Measurements from ENCODE around the gene SETBP1. TPM values are rescaled to one million over a fixed set of nuclear protein-coding genes. Genes with fewer than 3 reads are reported as not detected.

Gene SETBP1
- total RNA-seq, 1 donor from 2014 or later, result 39.5 TPM

- Histone ChIP-seq H3K27me3 (no peaks in the 10 kb centered on the region), H3K4me3 (no peak overlapping the region), H3K4me1 (no peaks in the 10 kb centered on the region), H3K36me3 (no peaks in the 10 kb centered on the region), H3K9me3 (no peaks in the 10 kb centered on the region), H3K27ac (no peak overlapping the region)
- intact Hi-C loops (cut with DNase I), result no loop called here
- no peak for ATAC-seq
- no peak for DNase-seq
- TF ChIP-seq CTCF (IDR thresholded peaks at IDR 0.05), result no peak
Measured at GRCh38 chr18:45024357-45025088, 343.8 kb downstream of the SETBP1 start.

GRCh38 chr18:45025089-45025450 lies 344.4 kb downstream of the SETBP1 start:
- no peaks in the 10 kb centered on the region for H3K4me1 ChIP-seq
- TF ChIP-seq CTCF (IDR thresholded peaks at IDR 0.05), result no peak
- H3K27me3 ChIP-seq, result no peaks in the 10 kb centered on the region
- H3K27ac ChIP-seq, result no peak overlapping the region
- no peak for ATAC-seq
- intact Hi-C loops (cut with DNase I), result no loop called here
- no peaks in the 10 kb centered on the region for H3K9me3 ChIP-seq
- DNase-seq, result no peak
- no peak overlapping the region for H3K4me3 ChIP-seq
- no peaks in the 10 kb centered on the region for H3K36me3 ChIP-seq

GRCh38 chr18:45026162-45026561 lies 345.5 kb downstream of the SETBP1 start:
- no peak for ATAC-seq
- intact Hi-C loops (cut with DNase I), result no loop called here
- Histone ChIP-seq H3K9me3 (no peaks in the 10 kb centered on the region), H3K4me1 (no peaks in the 10 kb centered on the region), H3K27me3 (no peaks in the 10 kb centered on the region), H3K27ac (no peak overlapping the region), H3K36me3 (no peaks in the 10 kb centered on the region), H3K4me3 (no peak overlapping the region)
- DNase-seq, result no peak
- no peak for TF ChIP-seq CTCF (IDR thresholded peaks at IDR 0.05)

GRCh38 chr18:45034179-45034578 lies 353.5 kb downstream of the SETBP1 start:
- H3K36me3 ChIP-seq, result peaks cover 6% of the 10 kb centered on the region
- DNase-seq (no peak), ATAC-seq (no peak)
- intact Hi-C loops (cut with DNase I), result no loop called here
- H3K27ac ChIP-seq, result no peak overlapping the region
- no peaks in the 10 kb centered on the region for H3K9me3 ChIP-seq
- no peaks in the 10 kb centered on the region for H3K4me1 ChIP-seq
- H3K27me3 ChIP-seq, result no peaks in the 10 kb centered on the region
- TF ChIP-seq CTCF (IDR thresholded peaks at IDR 0.05), result no peak
- no peak overlapping the region for H3K4me3 ChIP-seq

- H3K4me3 ChIP-seq, result no peak overlapping the region
- H3K27ac ChIP-seq, result no peak overlapping the region
- peaks cover 10% of the 10 kb centered on the region for H3K36me3 ChIP-seq
- no peaks in the 10 kb centered on the region for H3K27me3 ChIP-seq
- H3K9me3 ChIP-seq, result no peaks in the 10 kb centered on the region
- DNase-seq, result no peak
- no peaks in the 10 kb centered on the region for H3K4me1 ChIP-seq
- no peak for ATAC-seq
- TF ChIP-seq CTCF (IDR thresholded peaks at IDR 0.05), result no peak
- intact Hi-C loops (cut with DNase I), result no loop called here
Measured at GRCh38 chr18:45037618-45038017, 356.9 kb downstream of the SETBP1 start.

- Histone ChIP-seq H3K9me3 (no peaks in the 10 kb centered on the region), H3K36me3 (peaks cover 10% of the 10 kb centered on the region), H3K27me3 (no peaks in the 10 kb centered on the region), H3K27ac (no peak overlapping the region), H3K4me3 (no peak overlapping the region), H3K4me1 (no peaks in the 10 kb centered on the region)
- intact Hi-C loops (cut with DNase I), result no loop called here
- DNase-seq (no peak), ATAC-seq (no peak)
- TF ChIP-seq CTCF (IDR thresholded peaks at IDR 0.05), result no peak
Measured at GRCh38 chr18:45039376-45039775, 358.7 kb downstream of the SETBP1 start.
